H1 (cell line): ENCODE measurements around the gene NADK2. TPM values are rescaled to one million over a fixed set of nuclear protein-coding genes. Genes with fewer than 3 reads are reported as not detected.

Source experiments
- ATF2 ChIP-seq: IDR thresholded peaks from 2 replicates; pipeline ENCODE4 v1.6.1; 2012; ENCODE audit warnings: low read length, inconsistent platforms
- JUN ChIP-seq: IDR thresholded peaks from 2 replicates; pipeline ENCODE4 v1.6.1; 2011; ENCODE audit warnings: low read depth, mild to moderate bottlenecking, improper control_type of control experiment, low read length
- MAX ChIP-seq: IDR thresholded peaks from 2 replicates; pipeline ENCODE4 v1.6.1; 2012; ENCODE audit warnings: inconsistent platforms
- SP2 ChIP-seq: IDR thresholded peaks from 2 replicates; pipeline ENCODE4 v1.6.1; 2012; ENCODE audit warnings: mild to moderate bottlenecking, low read length, inconsistent platforms
- polyA plus RNA-seq, 7 experiments: library from polyadenylated mRNA; depleted of rRNA in 3 of 7; stranded (reverse) in 5 of 7; unstranded in 2 of 7; fragments of >200 nt in 5 of 7; fragments of 200-250 nt in 2 of 7; gene quantifications; 1 replicate in 5 of 7; 2 replicates in 1 of 7; 4 replicates in 1 of 7; pipeline versions ENCODE4 v1.2.1 to v1.2.3, GENCODE V29; 2011 to 2013; ENCODE audit warnings: missing spikeins in 2 of 7, mixed read lengths in 2 of 7
- total RNA-seq: library from RNA; stranded (reverse); fragmentation: NEBNext Ultra II Directional; extraction: Animal tissue kit (Norgen Biotek cat#: 25700); gene quantifications from 2 replicates; pipeline ENCODE4 v1.2.1, GENCODE V29; 2021

The NADK2 gene
- total and polyA plus RNA-seq, 2 of the 8 experiments (the other 6 are each of a cell fraction or from before 2014, with no cell fraction given) = 3.4 to 16.1 TPM

DNA sequence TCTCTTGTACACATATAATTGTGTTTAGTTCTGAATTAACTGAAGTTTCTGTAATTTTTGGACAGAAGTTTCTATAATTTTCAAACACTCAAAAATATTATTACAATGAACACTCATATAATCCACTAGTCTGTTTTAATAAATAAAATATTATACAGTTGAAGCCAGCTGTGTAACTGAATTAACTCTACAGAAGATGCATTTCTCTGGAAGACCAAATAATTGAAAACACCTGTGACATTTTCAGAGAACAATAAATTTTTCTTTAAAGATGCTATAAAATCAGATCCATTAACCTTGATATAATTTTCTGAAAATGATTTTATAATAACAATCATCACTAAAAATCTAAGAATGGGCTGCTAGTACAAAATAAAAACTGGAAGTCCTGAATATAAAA is 14.7 kb downstream of the NADK2 start (continued):
- TF ChIP-seq ATF2 (no peak), JUN (no peak), SP2 (no peak), MAX (no peak)
- TF ChIP-seq, all 59 proteins: peak for 0
